NB4 (cell line): Measurements from ENCODE around the gene BTC.

ENCODE experiments used
- DNase-seq: peaks from one replicate; pipeline ENCODE4 v3.0.0; 2010; ENCODE audit warnings: low read depth
- H3K4me3 ChIP-seq: one replicate; pipeline ENCODE4 v1.5.1; 2011; ENCODE audit warnings: mild to moderate bottlenecking, low read depth, low read length, moderate library complexity
- MYC ChIP-seq: IDR thresholded peaks from 2 replicates; pipeline ENCODE4 v1.6.1; 2011; ENCODE audit warnings: low read depth, low read length
- POLR2A ChIP-seq: IDR thresholded peaks from 2 replicates; pipeline ENCODE4 v1.6.1; 2011; ENCODE audit warnings: mild to moderate bottlenecking; ENCODE audit not compliant: insufficient read length; ENCODE audit errors: extremely low read depth
- TF ChIP-seq, protein P1 (sequence below): IDR thresholded peaks from 2 replicates; pipeline ENCODE4 v1.6.1; 2011; ENCODE audit warnings: low read depth, low read length
- TF ChIP-seq, protein P2 (sequence below): IDR thresholded peaks from one replicate; pipeline ENCODE4 v1.5.1; 2012; ENCODE audit warnings: low read depth, low read length

The BTC gene

GRCh38 chr4:74742185-74742584, 52.1 kb downstream of the BTC start:
- H3K4me3 ChIP-seq: no peak overlapping the region
- no peak for DNase-seq
- TF ChIP-seq, protein P1, sequence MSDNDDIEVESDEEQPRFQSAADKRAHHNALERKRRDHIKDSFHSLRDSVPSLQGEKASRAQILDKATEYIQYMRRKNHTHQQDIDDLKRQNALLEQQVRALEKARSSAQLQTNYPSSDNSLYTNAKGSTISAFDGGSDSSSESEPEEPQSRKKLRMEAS: no peak
- TF ChIP-seq POLR2A (no peak), MYC (no peak)
- TF ChIP-seq, protein P2, sequence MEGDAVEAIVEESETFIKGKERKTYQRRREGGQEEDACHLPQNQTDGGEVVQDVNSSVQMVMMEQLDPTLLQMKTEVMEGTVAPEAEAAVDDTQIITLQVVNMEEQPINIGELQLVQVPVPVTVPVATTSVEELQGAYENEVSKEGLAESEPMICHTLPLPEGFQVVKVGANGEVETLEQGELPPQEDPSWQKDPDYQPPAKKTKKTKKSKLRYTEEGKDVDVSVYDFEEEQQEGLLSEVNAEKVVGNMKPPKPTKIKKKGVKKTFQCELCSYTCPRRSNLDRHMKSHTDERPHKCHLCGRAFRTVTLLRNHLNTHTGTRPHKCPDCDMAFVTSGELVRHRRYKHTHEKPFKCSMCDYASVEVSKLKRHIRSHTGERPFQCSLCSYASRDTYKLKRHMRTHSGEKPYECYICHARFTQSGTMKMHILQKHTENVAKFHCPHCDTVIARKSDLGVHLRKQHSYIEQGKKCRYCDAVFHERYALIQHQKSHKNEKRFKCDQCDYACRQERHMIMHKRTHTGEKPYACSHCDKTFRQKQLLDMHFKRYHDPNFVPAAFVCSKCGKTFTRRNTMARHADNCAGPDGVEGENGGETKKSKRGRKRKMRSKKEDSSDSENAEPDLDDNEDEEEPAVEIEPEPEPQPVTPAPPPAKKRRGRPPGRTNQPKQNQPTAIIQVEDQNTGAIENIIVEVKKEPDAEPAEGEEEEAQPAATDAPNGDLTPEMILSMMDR: no peak

- no peak for DNase-seq
- no peak overlapping the region for H3K4me3 ChIP-seq
- TF ChIP-seq, protein P2: no peak
- TF ChIP-seq POLR2A (no peak), MYC (no peak)
- TF ChIP-seq, protein P1: no peak
Measured at GRCh38 chr4:74738464-74739143, 55.7 kb downstream of the BTC start.

DNA sequence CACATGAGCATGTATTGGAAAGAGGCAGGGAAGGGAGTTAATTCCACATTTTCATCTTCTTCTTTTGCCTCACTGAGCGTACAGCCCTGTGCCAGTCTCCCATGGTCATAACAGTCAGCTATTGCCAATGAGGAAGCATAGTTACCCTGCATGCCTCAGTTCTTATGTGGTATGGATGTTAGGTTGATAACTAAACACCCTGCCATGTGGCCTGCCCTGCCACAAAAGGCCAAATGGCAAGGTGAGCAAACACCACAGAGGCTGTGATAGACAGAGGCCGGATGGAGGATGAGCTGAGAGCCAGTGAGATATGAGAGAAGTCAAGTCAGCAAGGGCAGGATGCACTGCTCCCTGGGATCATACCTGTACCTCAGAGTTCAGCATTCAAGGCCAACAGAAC, 59.3 kb downstream of the BTC start:
- DNase-seq: no peak
- TF ChIP-seq MYC: no peak
- TF ChIP-seq, protein P1: no peak
- TF ChIP-seq, protein P2: no peak
- TF ChIP-seq POLR2A: no peak
- H3K4me3 ChIP-seq: no peak overlapping the region

DNA sequence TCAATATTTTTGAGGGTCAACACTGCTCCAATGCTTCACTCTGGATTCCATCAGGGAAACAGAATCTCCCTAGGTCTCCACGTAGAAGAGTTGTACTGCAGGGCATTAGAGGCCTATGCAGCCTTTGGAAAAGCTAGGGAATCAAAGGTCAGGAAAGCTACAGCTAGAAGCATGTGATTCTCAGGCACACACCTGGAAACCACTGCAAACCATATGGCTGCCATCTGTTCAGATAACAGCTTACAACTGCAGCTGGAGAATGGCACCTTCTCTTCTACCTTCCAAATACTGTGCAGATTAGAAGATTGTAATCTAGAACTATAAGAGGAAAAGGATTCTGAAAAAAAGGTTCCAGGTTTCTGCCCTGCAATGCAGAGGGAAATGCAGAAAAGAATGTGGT, 60.6 kb downstream of the BTC start:
- DNase-seq: no peak
- no peak overlapping the region for H3K4me3 ChIP-seq
- TF ChIP-seq MYC (no peak), POLR2A (no peak)
- TF ChIP-seq, protein P1: no peak
- TF ChIP-seq, protein P2: no peak

- no peak for DNase-seq
- H3K4me3 ChIP-seq: no peak overlapping the region
- no peak for TF ChIP-seq POLR2A
Measured at GRCh38 chr4:74724979-74725378, 69.3 kb downstream of the BTC start.

DNA sequence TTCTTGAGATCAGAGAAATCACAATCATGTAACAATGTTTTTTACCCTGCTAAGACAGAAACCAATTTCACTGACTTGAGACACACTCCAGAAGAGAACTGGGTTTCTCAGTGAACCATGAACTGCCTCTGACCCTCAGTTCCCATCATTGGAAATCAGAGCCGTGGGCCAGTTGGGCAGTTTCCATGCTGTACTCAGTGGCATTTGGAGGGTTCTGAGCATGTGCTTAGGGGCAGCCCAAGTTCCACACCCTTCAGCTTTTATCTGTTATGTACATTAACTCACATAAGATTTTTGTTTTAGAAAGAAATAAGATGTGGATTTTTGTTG, 77.9 kb downstream of the BTC start:
- no peak overlapping the region for H3K4me3 ChIP-seq
- no peak for DNase-seq
- TF ChIP-seq MYC (no peak), POLR2A (no peak)
- TF ChIP-seq, protein P1: no peak
- TF ChIP-seq, protein P2: no peak
